Prostate gland (tissue), 2 donors: Measurements from ENCODE around the gene SLC25A47.

Experiments
- POLR2A ChIP-seq: fragments of 450-650 bp; IDR thresholded peaks from one replicate; pipeline ENCODE4 v1.6.1; 2016; ENCODE audit warnings: antibody characterized with exemption, mild to moderate bottlenecking
- TF ChIP-seq, protein P1 (sequence below), 4 experiments: fragments of 200-600 bp in 2 of 4; fragments of 450-650 bp in 2 of 4; sonication (generic) in 2 of 4; IDR thresholded peaks; 1 replicate in 3 of 4; 2 replicates in 1 of 4; pipeline ENCODE4 v1.5.1; 2016 to 2019; ENCODE audit warnings: antibody characterized with exemption in 4 of 4, mild to moderate bottlenecking in 2 of 4, moderate library complexity in 2 of 4

DNA sequence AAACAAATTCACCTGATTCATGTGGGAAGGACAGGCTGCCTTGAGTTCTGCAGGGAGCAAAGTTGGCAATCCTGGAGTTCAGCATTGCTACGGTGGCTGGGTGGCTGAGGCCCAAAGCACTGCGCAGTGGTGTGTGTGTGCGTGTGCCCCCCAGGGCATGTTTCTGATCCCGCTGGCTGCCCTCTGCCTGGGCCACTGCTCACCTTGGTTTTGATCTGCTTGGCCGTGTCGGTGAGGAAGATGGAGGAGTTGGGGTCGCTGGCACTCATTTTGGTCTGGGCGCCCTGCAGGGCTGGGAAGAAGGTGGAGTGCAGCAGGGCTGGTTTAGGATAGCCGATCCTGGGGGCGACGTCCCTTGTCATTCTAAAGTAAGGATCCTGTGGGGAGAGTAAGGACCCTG is 19.1 kb downstream of the SLC25A47 start:
- TF ChIP-seq, protein P1, sequence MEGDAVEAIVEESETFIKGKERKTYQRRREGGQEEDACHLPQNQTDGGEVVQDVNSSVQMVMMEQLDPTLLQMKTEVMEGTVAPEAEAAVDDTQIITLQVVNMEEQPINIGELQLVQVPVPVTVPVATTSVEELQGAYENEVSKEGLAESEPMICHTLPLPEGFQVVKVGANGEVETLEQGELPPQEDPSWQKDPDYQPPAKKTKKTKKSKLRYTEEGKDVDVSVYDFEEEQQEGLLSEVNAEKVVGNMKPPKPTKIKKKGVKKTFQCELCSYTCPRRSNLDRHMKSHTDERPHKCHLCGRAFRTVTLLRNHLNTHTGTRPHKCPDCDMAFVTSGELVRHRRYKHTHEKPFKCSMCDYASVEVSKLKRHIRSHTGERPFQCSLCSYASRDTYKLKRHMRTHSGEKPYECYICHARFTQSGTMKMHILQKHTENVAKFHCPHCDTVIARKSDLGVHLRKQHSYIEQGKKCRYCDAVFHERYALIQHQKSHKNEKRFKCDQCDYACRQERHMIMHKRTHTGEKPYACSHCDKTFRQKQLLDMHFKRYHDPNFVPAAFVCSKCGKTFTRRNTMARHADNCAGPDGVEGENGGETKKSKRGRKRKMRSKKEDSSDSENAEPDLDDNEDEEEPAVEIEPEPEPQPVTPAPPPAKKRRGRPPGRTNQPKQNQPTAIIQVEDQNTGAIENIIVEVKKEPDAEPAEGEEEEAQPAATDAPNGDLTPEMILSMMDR (IDR thresholded peaks at IDR 0.05) = no peak
- TF ChIP-seq POLR2A = no peak
